Hepatocyte (in vitro differentiated cells): ENCODE measurements around the gene ARGFX. TPM values are rescaled to one million over a fixed set of nuclear protein-coding genes. Genes with fewer than 3 reads are reported as not detected.
A peak's percentile ranks its signal among the peaks of the same experiment; 100 is the strongest.

Experiments
- DNase-seq: peaks from one replicate; pipeline ENCODE4 v3.0.0-alpha.2; 2016; ENCODE audit warnings: low spot score
- H2AFZ ChIP-seq: fragments of 200-600 bp; sonication (generic); 2 replicates; pipeline ENCODE4 v1.6.0; 2016; ENCODE audit warnings: antibody characterized with exemption, mild to moderate bottlenecking
- H3K27ac ChIP-seq: fragments of 200-600 bp; sonication (generic); 2 replicates; pipeline ENCODE4 v1.5.1; 2016; ENCODE audit warnings: mild to moderate bottlenecking
- H3K27me3 ChIP-seq: fragments of 200-600 bp; sonication (generic); 2 replicates; pipeline ENCODE4 v1.6.1; 2016
- H3K36me3 ChIP-seq: fragments of 200-600 bp; sonication (generic); replicated peaks from 2 replicates; pipeline ENCODE4 v1.5.1; 2016; ENCODE audit warnings: low read depth; ENCODE audit not compliant: insufficient read depth
- H3K4me1 ChIP-seq: fragments of 200-600 bp; sonication (generic); 2 replicates; pipeline ENCODE4 v1.5.1; 2016; ENCODE audit warnings: mild to moderate bottlenecking, moderate library complexity; ENCODE audit not compliant: insufficient read depth
- H3K4me2 ChIP-seq: fragments of 200-600 bp; sonication (generic); 2 replicates; pipeline ENCODE4 v1.6.0; 2016
- H3K4me3 ChIP-seq: fragments of 200-600 bp; sonication (generic); 2 replicates; pipeline ENCODE4 v1.5.1; 2016; ENCODE audit warnings: mild to moderate bottlenecking
- H3K79me2 ChIP-seq: fragments of 200-600 bp; sonication (generic); 2 replicates; pipeline ENCODE4 v1.6.0; 2017; ENCODE audit warnings: mild to moderate bottlenecking
- H3K9me2 ChIP-seq: fragments of 200-600 bp; sonication (generic); replicated peaks from 2 replicates; pipeline ENCODE4 v1.6.0; 2017; ENCODE audit warnings: mild to moderate bottlenecking; ENCODE audit not compliant: insufficient read depth
- H3K9me3 ChIP-seq: fragments of 200-600 bp; sonication (generic); 2 replicates; pipeline ENCODE4 v1.5.1; 2016; ENCODE audit warnings: low read depth, mild to moderate bottlenecking
- H4K20me1 ChIP-seq: fragments of 200-600 bp; sonication (generic); 2 replicates; pipeline ENCODE4 v1.6.0; 2016; ENCODE audit warnings: mild to moderate bottlenecking; ENCODE audit not compliant: insufficient read depth, poor library complexity, severe bottlenecking
- CTCF ChIP-seq: fragments of 200-600 bp; sonication (generic); IDR thresholded peaks from 2 replicates; pipeline ENCODE4 v1.5.1; 2016; ENCODE audit warnings: antibody characterized with exemption, mild to moderate bottlenecking; ENCODE audit not compliant: poor library complexity
- EZH2 ChIP-seq: fragments of 200-600 bp; sonication (generic); IDR thresholded peaks from 2 replicates; pipeline ENCODE4 v1.6.1; 2016; ENCODE audit warnings: antibody characterized with exemption, mild to moderate bottlenecking, borderline replicate concordance
- EZH2phosphoT487 ChIP-seq: fragments of 200-600 bp; sonication (generic); IDR thresholded peaks from one replicate; pipeline ENCODE4 v1.6.1; 2018; ENCODE audit warnings: antibody characterized with exemption, mild to moderate bottlenecking, low read depth, moderate library complexity; ENCODE audit not compliant: unreplicated experiment, severe bottlenecking
- WGBS: methylation state at CpG from one replicate; pipeline ENCODE4 v1.1.6; 2016; ENCODE audit warnings: low lambda C conversion rate; ENCODE audit errors: missing lambda C conversion rate; 5-methylcytosine and 5-hydroxymethylcytosine counted together
- polyA plus RNA-seq: library from polyadenylated mRNA; unstranded; fragments of >200 nt; fragmentation: Nextera tagmentation; extraction: Ambion mirVana; gene quantifications from 2 replicates; pipeline ENCODE4 v1.2.1, GENCODE V29; 2016
- total RNA-seq: library from RNA; depleted of rRNA; stranded (reverse); fragments of >200 nt; gene quantifications from 2 replicates; pipeline ENCODE4 v1.2.3, GENCODE V29; 2014

ARGFX gene
- total and polyA plus RNA-seq, 2 experiments from 2014 or later: not detected

- no peak overlapping the region for H3K27ac ChIP-seq
- no peak overlapping the region for H3K4me3 ChIP-seq
- DNase-seq: no peak
- H4K20me1 ChIP-seq: no peaks in the 10 kb centered on the region
- no peak for TF ChIP-seq EZH2
- TF ChIP-seq CTCF: no peak
- TF ChIP-seq EZH2phosphoT487: no peak
- H3K36me3 ChIP-seq: no peaks in the 10 kb centered on the region
- no peaks in the 10 kb centered on the region for H3K9me3 ChIP-seq
- no peak overlapping the region for H3K4me2 ChIP-seq
- 93% methylated on average over 5 of the region's 5 CpGs for WGBS
- no peak overlapping the region for H2AFZ ChIP-seq
- no peaks in the 10 kb centered on the region for H3K9me2 ChIP-seq
- H3K27me3 ChIP-seq: no peaks in the 10 kb centered on the region
- no peaks in the 10 kb centered on the region for H3K4me1 ChIP-seq
- no peaks in the 10 kb centered on the region for H3K79me2 ChIP-seq
Observed at GRCh38 chr3:121557426-121557934, 10.3 kb upstream of the ARGFX start.

- Histone ChIP-seq H3K79me2 (no peaks in the 10 kb centered on the region), H4K20me1 (no peaks in the 10 kb centered on the region), H3K4me1 (no peaks in the 10 kb centered on the region), H3K9me3 (no peaks in the 10 kb centered on the region), H3K4me2 (no peak overlapping the region), H3K27ac (no peak overlapping the region), H3K36me3 (no peaks in the 10 kb centered on the region), H3K4me3 (no peak overlapping the region), H3K9me2 (no peaks in the 10 kb centered on the region), H2AFZ (no peak overlapping the region), H3K27me3 (no peaks in the 10 kb centered on the region)
- DNase-seq: no peak
- no peak for TF ChIP-seq EZH2
- no peak for TF ChIP-seq CTCF
- TF ChIP-seq EZH2phosphoT487: no peak
Observed at GRCh38 chr3:121562148-121562547, 5.6 kb upstream of the ARGFX start.

- Histone ChIP-seq H3K4me1 (no peaks in the 10 kb centered on the region), H4K20me1 (no peaks in the 10 kb centered on the region), H3K27me3 (no peaks in the 10 kb centered on the region), H2AFZ (no peak overlapping the region), H3K4me3 (no peak overlapping the region), H3K36me3 (no peaks in the 10 kb centered on the region), H3K27ac (no peak overlapping the region), H3K79me2 (no peaks in the 10 kb centered on the region), H3K4me2 (no peak overlapping the region), H3K9me2 (no peaks in the 10 kb centered on the region), H3K9me3 (no peaks in the 10 kb centered on the region)
- 83% methylated on average over 9 of the region's 9 CpGs for WGBS
- no peak for DNase-seq
- no peak for TF ChIP-seq EZH2
- no peak for TF ChIP-seq EZH2phosphoT487
- no peak for TF ChIP-seq CTCF
Observed at GRCh38 chr3:121566773-121567172, 976 bp upstream of the ARGFX start.

- no peaks in the 10 kb centered on the region for H3K27me3 ChIP-seq
- no peaks in the 10 kb centered on the region for H4K20me1 ChIP-seq
- H3K9me3 ChIP-seq: no peaks in the 10 kb centered on the region
- H3K4me1 ChIP-seq: no peaks in the 10 kb centered on the region
- DNase-seq: peak; percentile 64
- H3K79me2 ChIP-seq: no peaks in the 10 kb centered on the region
- H3K4me3 ChIP-seq: no peak overlapping the region
- WGBS: 49% methylated on average over 6 of the region's 6 CpGs
- H3K4me2 ChIP-seq: no peak overlapping the region
- no peak overlapping the region for H3K27ac ChIP-seq
- H3K36me3 ChIP-seq: no peaks in the 10 kb centered on the region
- no peaks in the 10 kb centered on the region for H3K9me2 ChIP-seq
- no peak for TF ChIP-seq CTCF
- no peak for TF ChIP-seq EZH2phosphoT487
- no peak for TF ChIP-seq EZH2
- H2AFZ ChIP-seq: no peak overlapping the region
Observed at GRCh38 chr3:121574449-121574848, 6.7 kb downstream of the ARGFX start.
